SIG-M5 treated with dmso at 0.1 percent for 504 hours (cell line): ENCODE measurements around the gene GRIPAP1.

Source experiments
- DNase-seq: peaks from one replicate; lab custom pipeline; 2025; ENCODE audit not compliant: unreplicated experiment; lab: John Stamatoyannopoulos, UW

GRIPAP1 gene

DNA sequence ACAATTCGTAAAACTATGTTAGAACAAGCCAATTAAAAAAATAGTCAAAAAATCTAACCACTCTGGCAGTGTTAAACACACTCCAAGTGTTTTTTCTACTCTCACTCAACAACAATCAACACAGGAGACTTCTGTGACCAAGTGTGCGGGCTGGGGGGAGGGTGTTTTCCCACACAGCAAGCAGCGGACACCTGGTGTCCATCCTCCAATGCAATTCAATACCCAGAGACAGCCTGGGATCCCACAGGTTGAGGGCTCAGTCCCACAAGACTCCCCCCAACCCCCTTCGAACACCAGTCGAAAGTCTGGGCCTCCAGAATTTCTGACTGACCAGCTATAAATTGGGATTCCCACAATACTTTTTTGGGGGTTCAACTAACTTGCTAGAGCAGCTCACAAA, 74.9 kb downstream of the GRIPAP1 start:
- no peak for DNase-seq

DNA sequence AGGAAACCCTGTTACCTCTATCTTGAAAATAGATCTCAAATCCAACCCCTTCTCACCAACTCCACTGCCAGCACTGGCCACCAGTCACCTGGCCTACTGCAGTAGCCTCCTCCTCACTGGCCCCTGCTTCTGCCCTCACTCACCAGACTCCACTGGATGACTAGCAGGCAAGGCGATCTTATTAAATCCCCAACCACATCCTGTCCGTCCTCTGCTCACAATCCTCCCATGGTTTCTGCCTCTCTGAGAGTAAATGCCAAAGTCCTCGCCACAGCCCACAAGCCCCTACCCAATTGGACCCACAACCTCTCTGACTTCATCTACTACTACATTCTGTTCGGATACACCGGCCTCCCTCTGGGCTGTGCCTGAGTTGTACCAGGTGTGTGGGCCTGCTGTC, 77.8 kb downstream of the GRIPAP1 start:
- no peak for DNase-seq

DNA sequence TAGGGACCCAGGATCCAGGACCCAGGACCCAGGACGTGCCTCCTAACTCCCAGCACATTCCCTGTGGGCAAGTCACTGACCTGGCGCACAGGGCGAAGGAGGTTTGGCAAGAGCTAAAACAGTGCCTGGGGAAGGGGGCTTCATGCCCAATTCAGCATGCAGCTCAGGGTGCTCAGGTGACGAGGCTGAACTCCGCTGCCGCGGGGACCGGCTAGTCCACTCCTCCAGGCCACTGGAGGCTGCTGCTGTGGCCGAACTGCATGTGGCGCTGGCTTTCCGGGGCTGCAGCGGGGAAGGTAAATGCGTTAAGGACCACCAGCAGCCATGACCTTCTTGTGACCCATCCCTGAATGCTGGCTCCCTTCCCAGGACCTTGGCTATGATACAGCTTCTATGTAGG, 78.3 kb downstream of the GRIPAP1 start:
- DNase-seq: no peak
